A673 (cell line): ENCODE data around the gene PIGH.

Experiments used
- CTCF ChIP-seq: fragments of 300-800, 200-600 bp; sonication (generic); conservative IDR thresholded peaks from 2 replicates; pipeline ENCODE4 v1.5.1; 2017; ENCODE audit warnings: low read depth, mild to moderate bottlenecking, antibody characterized with exemption, low read length, moderate library complexity, mixed read lengths
- EZH2 ChIP-seq: fragments of 200-600 bp; sonication (generic); IDR thresholded peaks from 2 replicates; pipeline ENCODE4 v1.6.1; 2017; ENCODE audit warnings: borderline replicate concordance, low read depth, mild to moderate bottlenecking, mixed read lengths, antibody characterized with exemption, low read length; ENCODE audit not compliant: poor library complexity, severe bottlenecking

GRCh38 chr14:67557118-67557517 is 43.0 kb downstream of the PIGH start:
- TF ChIP-seq CTCF (no peak), EZH2 (no peak)
